CD4-positive, alpha-beta T cell (primary cell): ENCODE data around the gene SPATA13. TPM values are rescaled to one million over a fixed set of nuclear protein-coding genes. Genes with fewer than 3 reads are reported as not detected.

Source experiments
- ATAC-seq: fragments of 200-7000 bp; cut with Tn5 transposase; one replicate; pipeline ENCODE4 v1.10.0; 2022; ENCODE audit warnings: mild to moderate bottlenecking; ENCODE audit not compliant: poor library complexity
- CTCF ChIA-PET: fragments of 350-600 bp; sonication (Branson Sonifier 250); formaldehyde crosslinking; loops from one replicate; lab custom pipeline; 2021; ENCODE audit warnings: antibody characterized with exemption, inconsistent platforms; lab: Charles Lee
- POLR2A ChIA-PET: fragments of 350-600 bp; sonication (Branson Sonifier 250); formaldehyde crosslinking; loops from one replicate; lab custom pipeline; 2021; ENCODE audit warnings: antibody characterized with exemption, inconsistent platforms; lab: Charles Lee
- DNase-seq, 14 experiments: peaks; one replicate each; pipeline ENCODE4 v3.0.0-alpha.2; 2013 to 2020; ENCODE audit warnings: mixed read lengths in 2 of 14
- H3K27ac ChIP-seq, 2 donors: one replicate each; pipeline versions ENCODE4 v1.5.1 to v1.7.0; 2013; ENCODE audit warnings: low read length in 2 of 2, low read depth in 1 of 2, mild to moderate bottlenecking in 1 of 2
- H3K27me3 ChIP-seq, 2 experiments: 1 replicate in 1 of 2; 2 replicates in 1 of 2; pipeline versions ENCODE4 v1.6.1 to v1.7.0; 2013; ENCODE audit warnings: low read length in 2 of 2, control low read depth in 1 of 2, mild to moderate bottlenecking in 1 of 2, moderate library complexity in 1 of 2; ENCODE audit not compliant: insufficient read depth in 2 of 2, control insufficient read depth in 1 of 2
- H3K36me3 ChIP-seq: one replicate; pipeline ENCODE4 v1.6.1; 2013; ENCODE audit warnings: low read length, control low read depth; ENCODE audit not compliant: insufficient read depth
- H3K4me1 ChIP-seq: one replicate; pipeline ENCODE4 v1.6.1; 2013; ENCODE audit warnings: low read length, control low read depth; ENCODE audit not compliant: insufficient read depth
- H3K4me3 ChIP-seq: one replicate; pipeline ENCODE4 v1.5.1; 2013; ENCODE audit warnings: mild to moderate bottlenecking, low read length, moderate library complexity
- H3K9me3 ChIP-seq, 2 experiments: 1 replicate in 1 of 2; 2 replicates in 1 of 2; pipeline versions ENCODE4 v1.6.1 to v1.7.0; 2013; ENCODE audit warnings: low read length in 2 of 2, mild to moderate bottlenecking in 2 of 2, control low read depth in 1 of 2, moderate library complexity in 1 of 2; ENCODE audit not compliant: control insufficient read depth in 1 of 2, insufficient read depth in 1 of 2
- H3K27ac Mint-ChIP-seq: one replicate; pipeline ENCODE4 v1.8.0; 2020; ENCODE audit warnings: mixed read lengths
- H3K27me3 Mint-ChIP-seq: one replicate; pipeline ENCODE4 v1.8.0; 2021; ENCODE audit warnings: mixed read lengths
- H3K36me3 Mint-ChIP-seq: one replicate; pipeline ENCODE4 v1.8.0; 2021; ENCODE audit warnings: low read depth, mixed read lengths
- H3K4me1 Mint-ChIP-seq: one replicate; pipeline ENCODE4 v1.8.0; 2021; ENCODE audit warnings: low read depth, mixed read lengths
- H3K4me3 Mint-ChIP-seq: one replicate; pipeline ENCODE4 v1.8.0; 2020; ENCODE audit warnings: mild to moderate bottlenecking, mixed read lengths
- H3K9me3 Mint-ChIP-seq: one replicate; pipeline ENCODE4 v1.8.0; 2020; ENCODE audit warnings: mixed read lengths
- intact Hi-C, 2 experiments: fragments of 100-400 bp; cut with DNase I in 1 of 2; cut with micrococcal nuclease in 1 of 2; formaldehyde crosslinking; loops; one replicate each; pipeline versions ENCODE4 v1.15.1 to v1.9.0; 2023 to 2025; cut with DNase I, micrococcal nuclease
- total RNA-seq, 174 experiments: library from RNA in 2 of 174; stranded (reverse) in 2 of 174; gene quantifications; one replicate each; pipeline ENCODE4 v1.2.3 and lab custom pipeline; 2021 to 2026
- TF ChIP-seq, protein P1 (sequence below): fragments of 200-600 bp; IDR thresholded peaks from one replicate; pipeline ENCODE4 v1.8.0; 2022; ENCODE audit warnings: antibody characterized with exemption, mild to moderate bottlenecking

SPATA13 gene
- total RNA-seq, 2 experiments from 2014 or later = 87.7 to 94.6 TPM

DNA sequence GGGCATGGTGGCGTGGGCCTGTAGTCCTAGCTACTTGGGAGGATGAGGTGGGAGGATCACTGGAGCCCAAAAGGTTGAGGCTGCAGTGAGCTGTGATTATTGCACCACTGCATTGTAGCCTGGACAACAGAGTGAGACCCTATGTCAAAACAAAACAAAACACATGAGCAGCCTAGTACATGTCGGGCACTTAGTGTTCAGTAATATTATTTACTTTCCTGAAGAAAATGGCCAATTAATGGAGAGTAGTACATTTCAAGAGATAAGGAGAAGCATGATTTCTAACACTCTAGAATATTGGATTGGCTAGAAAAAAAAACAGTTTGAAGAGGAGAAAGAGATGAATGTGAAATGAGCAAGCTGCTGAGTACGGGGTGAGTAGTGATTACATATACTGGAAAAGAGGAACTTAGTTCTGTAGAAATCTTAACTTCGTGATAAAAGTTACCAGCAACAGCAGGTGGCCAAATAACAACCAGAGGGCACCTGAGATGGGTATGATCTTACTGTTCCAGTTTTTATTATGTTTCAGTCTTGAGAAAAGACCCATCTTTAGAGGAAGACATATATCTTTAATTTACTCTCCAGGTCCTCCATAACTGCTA lies 36.2 kb downstream of the SPATA13 start:
- Mint-ChIP-seq H3K4me3 (no peak overlapping the region), H3K27ac (no peak overlapping the region), H3K36me3 (no peaks in the 10 kb centered on the region), H3K27me3 (no peaks in the 10 kb centered on the region), H3K4me1 (no peaks in the 10 kb centered on the region), H3K9me3 (no peaks in the 10 kb centered on the region)
- ChIA-PET CTCF (interaction anchor here (0.5 kb wide), 1 partner anchor 271 kb away, joined by 3 read pairs; no protein-coding TSS in a partner anchor), POLR2A (no interaction called here)
- DNase-seq = no peak
- TF ChIP-seq, protein P1, sequence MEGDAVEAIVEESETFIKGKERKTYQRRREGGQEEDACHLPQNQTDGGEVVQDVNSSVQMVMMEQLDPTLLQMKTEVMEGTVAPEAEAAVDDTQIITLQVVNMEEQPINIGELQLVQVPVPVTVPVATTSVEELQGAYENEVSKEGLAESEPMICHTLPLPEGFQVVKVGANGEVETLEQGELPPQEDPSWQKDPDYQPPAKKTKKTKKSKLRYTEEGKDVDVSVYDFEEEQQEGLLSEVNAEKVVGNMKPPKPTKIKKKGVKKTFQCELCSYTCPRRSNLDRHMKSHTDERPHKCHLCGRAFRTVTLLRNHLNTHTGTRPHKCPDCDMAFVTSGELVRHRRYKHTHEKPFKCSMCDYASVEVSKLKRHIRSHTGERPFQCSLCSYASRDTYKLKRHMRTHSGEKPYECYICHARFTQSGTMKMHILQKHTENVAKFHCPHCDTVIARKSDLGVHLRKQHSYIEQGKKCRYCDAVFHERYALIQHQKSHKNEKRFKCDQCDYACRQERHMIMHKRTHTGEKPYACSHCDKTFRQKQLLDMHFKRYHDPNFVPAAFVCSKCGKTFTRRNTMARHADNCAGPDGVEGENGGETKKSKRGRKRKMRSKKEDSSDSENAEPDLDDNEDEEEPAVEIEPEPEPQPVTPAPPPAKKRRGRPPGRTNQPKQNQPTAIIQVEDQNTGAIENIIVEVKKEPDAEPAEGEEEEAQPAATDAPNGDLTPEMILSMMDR = no peak
- Histone ChIP-seq H3K4me3 (no peak overlapping the region), H3K27me3 (no peaks in the 10 kb centered on the region), H3K4me1 (no peaks in the 10 kb centered on the region), H3K9me3 (no peaks in the 10 kb centered on the region), H3K36me3 (no peaks in the 10 kb centered on the region), H3K27ac (no peak overlapping the region)
- no peak for ATAC-seq
- intact Hi-C loops = no loop called here

DNA sequence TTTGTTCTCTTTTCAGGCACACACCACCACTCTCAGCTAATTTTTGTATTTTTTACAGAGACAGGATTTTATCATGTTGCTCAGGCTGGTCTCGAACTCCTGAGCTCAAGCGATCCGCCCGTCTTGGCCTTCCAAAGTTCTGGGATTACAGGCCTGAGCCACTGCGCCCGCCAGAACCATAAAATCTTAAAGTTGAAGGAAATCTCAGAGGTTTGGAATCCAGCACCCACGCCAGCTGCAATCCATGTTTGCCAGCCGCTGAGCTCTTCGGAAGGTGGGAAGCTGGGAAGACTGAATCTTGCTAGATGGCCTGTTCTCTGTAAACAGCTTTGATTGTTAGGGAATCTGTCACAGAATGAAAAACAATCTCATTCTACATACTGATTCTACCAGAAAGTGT lies 38.5 kb downstream of the SPATA13 start:
- POLR2A ChIA-PET = no interaction called here
- ATAC-seq = no peak

DNA sequence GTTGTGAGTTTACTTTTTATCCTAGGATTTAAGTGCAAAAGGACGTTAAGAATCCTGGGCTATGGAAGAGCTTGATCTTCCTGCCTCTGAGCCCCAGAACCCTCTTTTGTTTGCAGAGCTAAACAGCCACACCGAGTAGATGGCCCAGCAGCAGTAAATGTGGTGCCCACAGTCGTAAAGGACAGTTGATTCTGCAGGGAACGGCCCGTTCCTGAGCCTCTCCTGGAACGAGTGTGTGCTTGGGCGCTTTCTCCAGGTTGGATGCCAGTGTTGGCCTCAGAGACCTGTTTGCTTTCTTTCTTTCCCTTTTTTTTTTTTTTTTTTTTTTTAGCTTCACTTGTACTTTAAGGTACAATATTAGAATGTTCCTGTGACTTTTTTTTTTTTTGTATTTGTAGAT lies 41.7 kb downstream of the SPATA13 start:
- ChIA-PET POLR2A (no interaction called here), CTCF (no interaction called here)
- ATAC-seq = no peak
- no peaks in the 10 kb centered on the region for H3K4me1 ChIP-seq
- Mint-ChIP-seq H3K27ac (no peak overlapping the region), H3K9me3 (no peaks in the 10 kb centered on the region), H3K4me1 (peaks cover 19% of the 10 kb centered on the region), H3K36me3 (no peaks in the 10 kb centered on the region), H3K4me3 (no peak overlapping the region), H3K27me3 (no peaks in the 10 kb centered on the region)
- H3K36me3 ChIP-seq = no peaks in the 10 kb centered on the region
- intact Hi-C loops = no loop called here
- TF ChIP-seq, protein P1 = no peak
- H3K27me3 ChIP-seq = no peaks in the 10 kb centered on the region
- H3K9me3 ChIP-seq = no peaks in the 10 kb centered on the region
- H3K27ac ChIP-seq = no peak overlapping the region
- H3K4me3 ChIP-seq = no peak overlapping the region
- no peak for DNase-seq

More for the DNA sequence above, 38.5 kb downstream of the SPATA13 start:
- Mint-ChIP-seq H3K4me1 (peaks cover 12% of the 10 kb centered on the region), H3K4me3 (no peak overlapping the region), H3K36me3 (no peaks in the 10 kb centered on the region), H3K9me3 (no peaks in the 10 kb centered on the region), H3K27me3 (no peaks in the 10 kb centered on the region), H3K27ac (no peak overlapping the region)
- TF ChIP-seq, protein P1 = no peak
- no peak for DNase-seq
- intact Hi-C loops = no loop called here
- Histone ChIP-seq H3K9me3 (no peaks in the 10 kb centered on the region), H3K4me1 (no peaks in the 10 kb centered on the region), H3K27ac (no peak overlapping the region), H3K36me3 (no peaks in the 10 kb centered on the region), H3K27me3 (no peaks in the 10 kb centered on the region), H3K4me3 (no peak overlapping the region)
- CTCF ChIA-PET = interaction anchor here (0.7 kb wide), 1 partner anchor 140 kb away, joined by 3 read pairs; no protein-coding TSS in a partner anchor
